GM21717 (cell line): ENCODE data around the gene MDFIC.
A peak's percentile ranks its signal among the peaks of the same experiment; 100 is the strongest.
"Not testable (repeated sequence)": the region's sequence is repeated elsewhere in the genome, so short reads cannot be mapped to it uniquely, and the experiment has no call there.

ENCODE experiments used
- ATAC-seq: cut with Tn5 transposase; IDR thresholded peaks from one replicate; pipeline ENCODE4 v1.9.1; 2021; ENCODE audit warnings: mild to moderate bottlenecking, moderate library complexity; ENCODE audit not compliant: unreplicated experiment

Gene MDFIC, protein sequence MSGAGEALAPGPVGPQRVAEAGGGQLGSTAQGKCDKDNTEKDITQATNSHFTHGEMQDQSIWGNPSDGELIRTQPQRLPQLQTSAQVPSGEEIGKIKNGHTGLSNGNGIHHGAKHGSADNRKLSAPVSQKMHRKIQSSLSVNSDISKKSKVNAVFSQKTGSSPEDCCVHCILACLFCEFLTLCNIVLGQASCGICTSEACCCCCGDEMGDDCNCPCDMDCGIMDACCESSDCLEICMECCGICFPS

DNA sequence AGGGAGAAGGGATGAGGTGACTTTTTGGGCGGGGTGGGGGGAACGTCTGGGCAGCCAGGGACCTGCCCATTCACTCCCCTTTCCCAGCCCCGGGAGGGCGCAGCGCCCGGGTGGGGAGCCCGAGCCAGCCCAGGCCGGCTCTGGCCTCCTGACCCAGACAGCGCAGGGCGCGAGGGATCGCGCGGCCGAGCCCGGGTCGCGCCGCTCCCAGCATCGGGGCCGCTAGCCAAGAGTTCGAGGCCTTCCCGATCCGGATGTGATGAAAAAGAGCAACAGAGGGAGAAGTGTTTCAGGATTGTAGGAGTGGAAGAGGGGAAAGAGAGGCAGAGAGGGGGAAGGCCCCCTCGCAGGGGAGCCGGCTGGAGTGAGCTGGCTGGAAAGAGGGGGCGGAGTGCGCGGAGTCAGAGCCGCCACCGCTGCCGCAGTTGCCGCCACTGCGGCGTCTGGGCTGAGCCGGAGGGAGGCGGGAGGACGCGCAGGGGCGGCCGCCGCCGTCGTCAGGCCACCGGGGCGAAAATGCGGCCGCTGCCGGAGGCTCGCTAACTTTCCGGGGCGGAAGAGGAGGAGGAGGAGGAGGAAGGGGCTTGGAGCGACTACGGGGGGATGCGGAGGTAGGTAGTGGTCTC, at the start of gene MDFIC:
MDFIC (plus strand) TSS at position 69 of the 626 bp plus-strand sequence. CDS start 940 bp downstream, outside the sequence.
- ATAC-seq, result peak; percentile 39

DNA sequence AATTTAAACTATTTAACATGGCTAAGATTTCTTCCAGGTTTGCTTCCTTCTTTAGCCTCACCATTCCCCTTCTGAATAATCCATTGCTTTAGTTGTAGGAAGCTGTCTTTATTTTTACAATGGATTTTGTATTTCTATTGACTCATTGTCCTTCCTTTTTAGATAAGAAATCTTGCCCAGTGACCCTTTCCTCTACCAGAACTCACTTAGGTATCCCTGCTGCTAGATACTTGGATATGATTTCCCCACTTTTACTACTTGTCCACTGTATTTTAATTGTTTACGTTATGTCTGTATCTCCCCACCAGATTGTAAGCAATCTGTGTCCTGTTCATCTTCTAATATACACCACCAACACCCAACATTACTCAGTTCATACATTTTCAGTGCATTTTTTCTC, 47.7 kb upstream of the MDFIC start:
- ATAC-seq, result no peak

DNA sequence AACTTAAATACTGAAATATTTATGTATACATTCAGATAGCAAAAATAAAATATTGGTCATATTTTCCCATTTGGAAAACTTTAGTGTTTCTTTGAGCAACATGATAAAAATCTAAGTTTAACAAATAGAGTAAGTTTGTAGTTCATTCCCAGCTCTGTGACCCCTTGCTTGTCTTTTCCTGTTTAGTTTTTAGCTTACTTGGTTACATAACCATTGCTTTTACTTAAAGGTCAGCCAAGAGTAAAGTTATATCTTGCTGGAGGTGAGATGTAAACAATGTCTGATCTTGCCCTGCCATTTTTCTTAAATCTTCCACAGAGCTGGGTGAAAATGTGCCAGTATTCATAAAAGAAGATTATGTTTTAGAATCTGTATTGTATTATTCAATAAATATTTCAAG, 46.7 kb upstream of the MDFIC start:
- ATAC-seq, result no peak

DNA sequence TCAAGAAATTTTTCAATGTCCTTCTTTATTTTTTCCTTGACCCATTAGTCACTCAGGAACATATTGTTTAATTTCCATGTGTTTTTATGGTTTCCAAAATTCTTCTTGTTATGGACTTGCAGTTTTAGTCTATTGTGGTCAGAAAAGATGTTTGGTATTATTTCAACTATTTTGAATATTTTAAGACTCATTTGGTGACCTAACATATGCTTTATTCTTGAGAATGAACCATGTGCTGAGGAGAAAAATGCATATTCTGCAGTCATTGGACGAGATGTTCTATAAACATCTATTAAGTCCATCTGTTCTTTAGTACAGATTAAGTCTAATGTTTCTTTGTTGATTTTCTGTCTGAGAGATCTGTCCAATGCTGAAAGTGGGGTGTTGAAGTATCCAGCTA, 42.3 kb upstream of the MDFIC start:
- no peak for ATAC-seq

DNA sequence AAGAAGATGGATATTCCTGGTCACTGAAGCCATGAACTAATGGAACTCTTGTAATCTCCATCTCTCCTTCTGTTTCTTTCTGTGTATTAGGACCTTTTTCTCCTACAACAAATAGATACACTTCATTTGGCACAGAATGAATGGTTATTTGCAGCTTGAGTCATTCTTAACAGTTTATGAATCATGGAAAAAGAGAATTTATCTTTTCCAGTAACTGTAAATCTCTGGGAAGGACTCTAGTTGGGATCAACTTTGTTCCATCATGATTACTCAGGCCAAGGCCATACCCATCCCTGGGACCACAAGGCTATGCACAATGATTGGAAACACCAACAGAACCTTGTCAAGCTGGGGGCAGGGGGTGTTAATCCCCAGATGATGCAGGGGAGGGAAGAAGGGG, 36.1 kb upstream of the MDFIC start:
- ATAC-seq, result no peak

DNA sequence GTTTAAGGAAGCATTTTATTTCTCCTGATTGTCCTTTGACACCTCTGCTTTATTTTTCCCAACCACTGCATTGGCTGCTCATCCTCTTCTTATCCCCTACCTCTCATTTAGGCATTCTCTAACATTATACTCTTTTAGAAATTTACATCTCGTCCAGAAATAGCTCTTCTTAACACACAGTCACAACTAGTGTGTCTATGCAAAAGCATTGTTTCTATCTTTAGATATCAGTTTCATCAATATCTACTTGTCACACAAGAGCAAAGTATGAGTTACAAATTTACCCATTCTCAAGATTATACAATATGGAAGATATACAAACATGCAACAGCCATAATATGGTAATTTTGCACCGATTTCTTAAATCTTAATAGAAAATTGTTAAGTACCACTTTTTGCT, 35.7 kb upstream of the MDFIC start:
- ATAC-seq, result no peak

DNA sequence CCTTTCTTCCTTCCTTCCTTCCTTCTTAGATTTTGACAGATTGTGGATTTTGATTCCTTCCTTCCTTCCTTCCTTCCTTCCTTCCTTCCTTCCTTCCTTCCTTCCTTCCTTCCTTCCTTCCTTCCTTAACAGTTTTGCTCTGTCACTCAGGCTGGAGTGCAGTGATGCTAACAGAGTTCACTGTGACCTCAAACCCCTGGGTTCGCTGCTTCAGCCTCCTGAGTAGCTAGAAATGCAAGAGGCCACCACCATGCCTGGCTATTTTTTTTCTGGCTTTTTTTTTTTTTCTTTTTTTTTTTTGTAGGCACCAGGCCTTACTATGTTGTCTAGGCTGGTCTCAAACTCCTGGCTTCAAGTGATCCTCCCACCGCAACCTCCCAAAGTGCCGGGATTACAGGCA, 32.8 kb upstream of the MDFIC start:
- not testable (repeated sequence) for ATAC-seq

DNA sequence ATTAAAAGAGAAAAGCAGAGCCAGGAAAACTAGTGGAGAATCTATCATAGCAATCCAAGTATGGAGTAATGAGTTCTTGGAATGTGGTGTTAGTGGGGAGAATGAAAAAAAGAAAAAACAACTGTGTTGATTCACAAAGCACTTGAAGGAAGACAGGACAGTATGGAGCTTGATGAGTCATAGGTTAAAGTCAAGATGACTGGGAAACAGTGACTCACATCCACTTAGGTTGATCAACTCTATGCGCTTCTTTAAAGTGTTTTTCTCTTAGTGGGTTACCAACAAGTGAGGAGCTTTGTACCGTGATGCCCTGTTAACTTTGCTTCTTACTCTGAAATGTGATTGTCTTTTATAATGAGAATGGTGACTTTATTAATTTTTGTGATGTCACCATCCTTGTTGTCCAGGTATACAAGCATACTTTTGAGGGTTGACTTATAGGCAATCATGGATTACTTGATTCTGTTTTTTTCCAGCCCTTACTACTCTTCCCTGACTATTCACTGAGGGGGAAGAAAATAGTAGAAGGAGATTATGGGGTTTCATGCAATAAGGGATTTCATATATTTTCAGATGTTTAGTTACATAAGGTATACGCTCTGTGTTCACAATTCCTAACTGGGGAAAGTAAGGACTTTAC, 32.1 kb upstream of the MDFIC start:
- peak; percentile 82 for ATAC-seq

DNA sequence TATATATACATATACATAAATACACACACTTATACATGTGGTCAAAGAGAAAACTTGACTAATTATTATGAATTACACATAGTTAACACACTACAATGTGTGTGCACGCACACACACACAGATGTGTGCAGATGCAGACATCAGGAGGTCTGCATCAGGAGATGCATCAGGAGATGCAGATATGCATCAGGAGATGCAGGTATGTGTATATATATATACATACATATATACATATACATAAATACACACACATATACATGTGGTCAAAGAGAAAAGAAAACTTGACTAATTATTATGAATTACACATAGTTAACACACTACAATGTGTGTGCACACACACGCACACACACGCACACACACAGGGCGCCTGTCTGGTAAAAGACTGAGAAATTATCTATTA, 31.3 kb upstream of the MDFIC start:
- no peak for ATAC-seq

DNA sequence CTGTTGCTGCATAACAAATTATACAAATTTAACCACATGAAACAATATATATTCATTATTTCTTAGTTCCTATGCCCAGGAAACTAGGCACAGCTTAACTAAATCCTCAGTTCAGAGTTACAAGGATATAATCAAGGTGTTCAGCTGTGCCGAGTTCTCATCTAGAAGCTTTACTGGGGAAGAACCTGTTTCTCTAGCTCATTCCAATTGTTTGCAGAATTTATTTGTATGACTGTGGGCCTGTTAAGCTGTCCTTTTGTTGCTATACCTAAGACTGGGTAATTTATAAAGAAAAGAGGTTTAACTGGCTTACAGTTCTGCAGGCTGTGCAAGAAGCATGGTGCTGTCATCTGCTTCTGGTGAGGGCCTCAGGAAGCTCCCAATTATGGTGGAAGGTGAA, 21.8 kb upstream of the MDFIC start:
- no peak for ATAC-seq

DNA sequence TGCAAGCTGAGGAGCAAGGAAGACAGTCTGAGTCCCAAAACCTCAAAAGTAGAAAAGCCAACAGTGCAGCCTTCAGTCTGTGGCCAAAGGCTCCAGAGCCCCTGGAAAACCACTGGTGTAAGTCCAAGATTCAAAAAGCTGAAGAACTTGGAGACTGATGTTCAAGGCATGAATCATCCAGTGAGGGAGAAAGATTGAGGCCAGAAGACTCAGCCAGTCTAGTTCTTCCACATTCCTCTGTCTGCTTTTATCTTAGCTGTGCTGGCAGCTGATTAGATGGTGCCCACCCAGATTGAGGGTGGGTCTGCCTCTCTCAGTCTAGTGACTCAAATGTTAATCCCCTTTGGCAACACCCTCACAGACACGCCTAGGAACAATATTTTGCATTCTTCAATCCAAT, 20.1 kb upstream of the MDFIC start:
- ATAC-seq, result no peak

DNA sequence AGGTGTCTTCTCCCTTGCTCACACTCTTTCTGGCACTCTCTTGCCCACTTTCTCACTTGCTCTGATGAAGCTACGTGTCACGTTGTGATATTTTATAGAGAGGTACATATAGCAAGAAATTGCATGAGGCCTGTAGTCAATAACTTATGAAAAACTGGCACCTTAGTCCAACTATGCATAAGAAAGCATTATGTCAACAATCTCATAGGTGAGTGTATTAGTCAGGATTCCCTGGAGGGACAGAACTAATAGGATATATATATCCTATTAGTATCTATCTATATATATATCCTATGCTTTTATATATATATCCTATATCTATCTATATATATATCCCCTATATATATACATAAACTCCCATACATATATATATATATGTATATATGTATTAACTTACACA, 18.8 kb upstream of the MDFIC start:
- no peak for ATAC-seq

DNA sequence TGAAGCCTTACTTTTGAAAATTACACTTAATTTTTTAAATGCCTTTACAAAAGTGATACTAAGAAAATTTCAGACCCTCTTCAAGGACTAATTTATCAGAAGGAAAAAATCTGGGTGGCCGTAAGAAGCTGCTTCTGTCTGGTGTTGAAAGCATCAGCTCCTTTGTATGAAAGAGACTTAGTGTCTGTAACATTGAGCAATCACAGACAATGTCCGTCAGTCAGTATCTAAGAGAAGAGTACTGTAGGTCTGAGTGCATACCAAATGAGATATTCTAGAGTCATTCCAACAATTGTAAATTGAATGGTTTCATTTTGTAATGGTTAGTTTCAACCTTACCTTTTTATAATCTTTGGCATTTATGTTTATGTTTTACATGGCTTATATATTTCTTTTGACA, 11.1 kb upstream of the MDFIC start:
- ATAC-seq, result no peak

DNA sequence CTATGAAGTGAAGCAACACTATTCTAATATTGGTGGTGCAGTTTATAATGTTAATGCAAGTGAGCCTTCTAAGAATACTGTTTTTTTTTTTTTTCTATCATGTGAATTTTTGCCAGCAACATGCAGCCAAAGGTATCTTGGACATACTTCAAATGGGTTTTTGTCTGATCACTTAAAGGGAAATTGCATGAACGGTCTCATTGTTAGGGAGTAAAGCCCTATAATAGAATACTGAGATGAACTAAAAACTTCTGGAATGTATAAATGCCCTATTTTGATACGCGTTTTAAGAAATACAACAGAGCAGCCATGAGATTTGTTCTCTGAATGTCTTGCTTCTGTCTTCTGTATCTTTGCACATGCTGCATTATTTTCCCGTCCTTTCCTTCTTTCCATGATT, 10.5 kb upstream of the MDFIC start:
- ATAC-seq, result no peak

DNA sequence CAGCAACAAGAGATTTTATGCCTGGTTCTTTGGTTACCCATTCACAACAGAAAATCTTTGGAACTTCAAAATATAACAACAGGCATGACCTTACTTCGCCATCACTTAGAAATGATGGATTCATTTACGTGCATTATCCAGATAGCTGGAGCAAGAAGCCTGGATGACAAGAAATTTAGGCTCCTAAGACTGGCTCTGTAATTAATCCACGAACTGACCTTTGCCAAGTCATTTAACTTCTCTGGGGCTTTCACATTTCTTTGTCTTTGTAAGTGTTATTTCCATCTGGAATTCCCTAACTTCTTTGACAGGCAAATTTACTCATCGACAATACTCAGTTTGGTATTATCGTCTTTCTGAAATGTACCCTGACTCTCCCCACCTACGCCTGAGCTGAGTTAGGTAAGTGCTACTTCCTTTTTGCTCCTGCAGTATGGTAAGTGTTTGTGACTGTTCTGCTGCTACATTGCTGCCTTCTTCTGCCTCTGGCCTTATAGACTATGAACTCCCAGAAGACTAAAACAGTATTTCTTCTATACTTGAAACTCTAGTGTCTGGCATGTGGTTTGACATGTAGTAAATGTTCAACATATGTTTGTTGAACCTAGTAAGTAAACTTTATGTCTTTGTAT, 5.5 kb upstream of the MDFIC start:
- peak; percentile 90 for ATAC-seq

DNA sequence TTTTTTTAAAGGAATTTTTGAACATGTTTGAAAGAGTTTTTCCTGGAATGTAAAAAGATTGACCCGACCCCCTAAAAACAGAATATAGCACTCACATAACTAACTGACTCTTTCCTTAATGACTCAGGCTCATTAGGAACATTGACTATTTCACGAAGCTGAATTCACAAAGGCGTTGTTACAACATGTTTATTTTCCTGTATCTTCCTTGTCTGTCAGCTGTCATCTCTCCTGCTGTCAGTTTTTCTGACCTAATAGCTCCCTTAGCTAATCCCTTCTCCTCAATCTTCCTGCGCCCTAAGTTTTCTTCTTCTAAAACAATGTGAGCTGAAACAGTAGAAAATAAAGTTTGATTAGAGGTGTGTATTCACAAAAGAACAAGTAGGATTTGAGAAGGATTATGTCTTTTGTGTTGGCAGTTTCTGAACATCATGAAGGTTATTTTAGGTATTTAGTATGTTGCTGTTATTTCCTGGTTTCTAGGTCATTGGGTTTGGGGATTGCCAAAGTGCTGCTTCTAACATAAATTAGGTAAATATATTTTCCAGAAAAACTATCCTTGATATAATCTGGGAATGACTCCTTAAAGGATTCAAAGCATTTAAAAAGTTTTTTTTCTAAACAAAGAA, 4.6 kb upstream of the MDFIC start:
- ATAC-seq, result no peak

DNA sequence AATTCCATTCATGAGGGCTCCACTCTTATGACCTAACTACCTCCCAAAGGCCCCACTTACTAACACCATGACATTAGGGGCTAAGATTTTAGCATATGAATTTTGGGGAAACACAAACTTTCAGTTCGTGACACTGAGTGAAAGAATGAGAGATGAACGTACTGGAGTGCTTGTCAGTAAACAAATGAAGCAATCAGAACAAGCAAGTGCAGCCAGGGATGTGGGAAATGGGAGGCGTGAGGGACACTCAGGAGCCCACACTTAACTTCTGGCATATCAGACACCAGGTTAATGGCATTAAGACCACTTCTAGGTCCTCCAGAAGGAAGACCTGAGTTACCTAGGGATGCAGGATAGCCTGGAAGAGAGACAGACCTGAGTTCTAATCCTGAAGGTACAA, 2.3 kb upstream of the MDFIC start:
- ATAC-seq, result peak; percentile 10

DNA sequence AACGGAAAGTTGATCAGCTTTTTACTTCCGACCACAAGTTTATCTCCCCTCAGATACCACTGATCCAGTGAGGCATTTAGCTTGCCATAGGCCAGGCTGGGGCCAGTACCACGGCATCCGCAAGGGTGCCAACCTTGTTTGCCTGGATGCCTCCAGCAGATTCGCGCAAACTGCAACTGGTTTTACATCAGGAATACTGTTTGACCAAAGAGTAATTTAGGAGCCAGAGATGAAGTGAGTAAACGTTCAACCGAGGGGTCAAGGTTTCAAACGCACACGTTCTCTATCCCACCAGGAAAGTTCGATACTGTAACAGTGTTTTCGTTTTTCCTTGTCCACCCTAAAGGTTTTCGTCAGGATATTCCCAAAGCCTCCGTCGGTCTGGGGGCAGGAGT, 266 bp upstream of the MDFIC start:
- ATAC-seq, result no peak

DNA sequence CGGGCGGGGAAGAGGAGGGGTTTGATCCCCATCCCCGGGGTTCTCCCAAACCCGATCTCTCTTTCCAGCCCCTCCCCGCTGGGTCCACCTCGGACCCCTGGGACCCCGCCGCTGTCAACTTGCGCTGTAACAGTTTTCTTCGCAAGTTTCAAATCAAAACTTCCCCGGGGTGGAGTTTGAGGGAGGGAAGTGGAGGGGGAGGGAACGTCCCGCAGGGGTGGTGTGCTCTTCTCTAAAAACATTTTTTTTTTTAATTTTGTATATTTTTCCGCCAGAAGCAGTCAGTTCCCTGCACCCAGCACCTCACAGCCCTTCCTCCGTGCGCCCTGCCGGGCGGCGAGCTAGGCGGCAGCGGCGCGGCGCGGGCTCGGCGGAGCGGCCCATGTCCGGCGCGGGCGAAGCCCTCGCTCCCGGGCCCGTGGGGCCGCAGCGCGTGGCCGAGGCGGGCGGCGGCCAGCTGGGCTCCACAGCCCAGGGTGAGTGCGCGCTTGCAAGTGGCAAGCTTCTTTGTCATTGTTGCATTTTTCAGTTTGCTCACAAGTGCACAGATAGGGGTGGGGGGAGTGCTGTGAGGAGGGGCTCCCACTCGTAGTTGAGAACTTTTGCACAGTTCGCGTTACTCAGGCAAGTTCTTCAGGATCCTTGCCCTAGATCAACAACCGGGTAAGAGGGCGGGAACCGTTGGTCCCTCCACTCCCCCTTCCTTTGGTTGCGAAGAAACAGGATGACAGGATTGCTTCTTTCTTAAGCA, 933 bp downstream of the MDFIC start:
- peak; percentile 32 for ATAC-seq

DNA sequence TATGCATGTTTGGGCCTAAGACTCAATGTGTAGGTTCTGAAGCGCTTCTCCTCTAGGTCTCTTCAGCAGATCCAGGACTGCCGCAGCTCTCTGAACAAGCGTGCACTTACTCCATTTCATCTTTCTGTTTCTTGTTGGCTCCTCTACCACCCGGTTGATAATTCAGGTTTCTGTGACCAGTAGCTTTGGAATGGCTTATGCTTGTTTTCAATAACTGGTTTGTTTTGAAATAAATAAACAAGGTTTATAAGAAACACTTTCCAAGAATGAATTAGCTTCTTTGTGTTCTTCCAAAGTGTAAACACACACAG, 1.5 kb downstream of the MDFIC start:
- ATAC-seq, result no peak
